Bone marrow (tissue), 2 donors: ENCODE data around the gene ADAM23.

Experiments
- DNase-seq, 2 donors: peaks; one replicate each; lab custom pipeline; 2025; lab: John Stamatoyannopoulos, UW

Gene ADAM23

DNA sequence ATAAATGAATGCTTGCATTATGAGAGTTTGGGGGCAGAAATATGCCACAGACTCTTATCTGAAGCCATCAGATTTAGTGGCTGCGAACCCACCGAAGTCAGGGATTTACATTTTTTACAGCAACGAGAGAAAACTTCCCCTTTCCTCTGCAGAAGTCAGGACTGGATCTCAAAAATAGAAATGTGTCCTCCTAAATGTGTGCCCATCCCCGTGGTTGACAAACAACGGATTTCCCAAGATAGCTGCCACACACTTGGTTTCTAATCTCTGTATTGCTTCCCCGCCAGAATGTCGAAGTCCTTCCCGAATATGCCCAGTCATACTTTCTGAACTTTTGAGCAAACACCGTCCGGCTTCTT, 879 bp upstream of the ADAM23 start:
- DNase-seq = no peak

DNA sequence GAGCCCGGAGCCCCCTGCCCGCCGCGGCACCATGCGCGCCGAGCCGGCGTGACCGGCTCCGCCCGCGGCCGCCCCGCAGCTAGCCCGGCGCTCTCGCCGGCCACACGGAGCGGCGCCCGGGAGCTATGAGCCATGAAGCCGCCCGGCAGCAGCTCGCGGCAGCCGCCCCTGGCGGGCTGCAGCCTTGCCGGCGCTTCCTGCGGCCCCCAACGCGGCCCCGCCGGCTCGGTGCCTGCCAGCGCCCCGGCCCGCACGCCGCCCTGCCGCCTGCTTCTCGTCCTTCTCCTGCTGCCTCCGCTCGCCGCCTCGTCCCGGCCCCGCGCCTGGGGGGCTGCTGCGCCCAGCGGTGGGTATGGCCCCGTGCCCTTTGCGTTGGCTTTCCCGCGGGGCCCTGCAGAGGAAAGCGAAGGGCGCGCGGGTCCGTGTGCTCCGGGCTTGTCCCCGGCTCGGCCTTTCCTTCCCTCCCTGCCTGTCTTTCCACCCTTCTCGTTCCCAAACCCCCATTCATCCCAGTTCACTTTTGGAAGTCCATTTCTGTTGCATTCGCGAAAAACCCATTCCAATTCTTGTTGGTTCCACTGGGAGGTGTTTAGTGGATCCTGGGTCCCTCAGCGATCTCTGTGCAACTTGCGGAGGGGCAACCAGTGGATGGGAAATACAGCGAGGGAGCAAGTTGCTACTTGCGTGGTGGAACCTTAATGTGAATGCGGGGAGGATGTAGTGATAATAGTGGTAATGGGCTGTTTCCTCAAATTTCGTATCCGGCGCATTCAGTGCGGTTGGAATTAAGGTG, 599 bp downstream of the ADAM23 start:
- no peak for DNase-seq

DNA sequence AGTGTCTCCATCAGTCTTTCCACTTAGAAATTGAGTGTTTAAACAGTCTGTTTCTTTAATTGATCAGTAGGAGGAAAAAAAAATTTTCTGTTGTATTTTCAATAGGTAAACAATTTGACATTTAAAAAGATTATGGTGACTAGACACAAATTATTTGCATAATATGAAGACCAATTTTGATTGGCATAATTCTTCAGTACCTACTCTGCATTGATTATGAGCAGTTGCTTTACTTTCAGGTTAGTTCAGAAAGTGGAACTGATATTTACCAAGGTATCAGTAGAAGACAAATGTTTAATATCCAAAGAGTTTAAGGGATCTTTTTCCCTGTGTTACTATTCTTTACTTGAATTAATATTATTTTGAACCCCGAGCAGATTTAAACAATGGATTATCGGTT, 2.6 kb downstream of the ADAM23 start:
- DNase-seq = no peak

DNA sequence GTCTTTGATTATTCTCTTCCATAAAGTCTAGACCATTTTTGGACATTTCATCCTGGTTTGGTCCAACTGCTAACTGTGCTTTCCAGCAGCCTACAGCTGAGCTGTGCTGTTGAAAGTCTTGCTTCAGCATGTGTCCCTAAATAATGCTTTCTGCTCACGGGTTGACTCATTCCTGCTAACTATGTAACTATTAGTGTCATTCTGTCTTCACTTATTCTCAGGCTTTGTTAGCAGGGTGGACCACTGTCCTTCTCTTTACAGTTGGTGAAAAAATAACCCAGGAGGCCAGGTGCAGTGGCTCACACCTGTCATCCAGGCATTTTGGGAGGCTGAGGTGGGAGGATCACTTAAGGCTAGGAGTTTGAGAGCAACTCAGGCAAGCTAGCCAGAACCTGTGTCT, 8.9 kb downstream of the ADAM23 start:
- DNase-seq = no peak

DNA sequence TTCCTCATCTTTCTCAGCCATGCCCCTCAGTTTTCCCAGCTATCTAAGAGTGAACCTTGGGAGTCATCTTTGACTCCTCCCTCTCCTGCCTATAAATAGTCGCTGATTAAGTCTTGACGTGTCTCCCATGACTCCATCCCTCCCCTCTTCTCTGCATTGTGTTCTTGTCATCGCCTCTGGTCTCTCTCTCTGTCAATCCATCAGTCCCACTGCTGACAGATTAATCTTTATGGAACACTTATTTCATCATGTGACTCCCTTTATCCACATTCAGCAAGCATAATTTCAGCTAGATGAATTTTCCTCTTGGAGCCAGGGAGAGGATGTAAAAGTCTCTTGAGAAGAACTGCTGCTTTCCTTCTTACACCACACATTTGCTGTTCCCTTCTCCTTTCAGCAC, 9.4 kb downstream of the ADAM23 start:
- no peak for DNase-seq

DNA sequence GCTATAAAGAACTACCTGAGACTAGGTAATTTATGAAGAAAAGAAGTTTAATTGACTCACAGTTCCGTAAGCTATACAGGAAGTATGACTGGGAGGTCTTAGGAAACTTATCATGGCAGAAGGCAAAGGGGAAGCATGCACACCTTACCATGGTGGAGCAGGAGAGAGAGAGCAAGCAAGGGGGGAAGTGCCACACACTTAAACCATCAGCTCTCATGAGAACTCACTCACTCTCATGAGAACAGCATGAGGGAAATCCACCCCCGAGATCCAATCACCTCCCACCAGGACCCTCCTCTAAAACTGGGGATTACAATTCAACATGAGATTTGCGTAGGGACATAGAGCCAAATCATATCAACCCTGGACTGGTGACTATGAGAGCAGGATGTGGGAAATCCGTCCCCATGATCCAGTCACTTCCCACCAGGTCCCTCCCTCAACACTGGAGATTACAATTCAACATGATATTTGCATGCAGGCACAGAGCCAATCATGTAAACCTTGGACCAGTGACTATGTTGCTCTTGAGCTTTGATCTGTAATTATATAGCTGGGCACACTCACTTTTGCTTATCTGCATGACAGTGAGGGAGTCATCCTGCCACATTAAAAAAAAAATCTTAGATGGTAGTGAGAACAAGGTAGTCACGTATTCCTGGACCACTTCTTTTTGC, 12.9 kb downstream of the ADAM23 start:
- no peak for DNase-seq

DNA sequence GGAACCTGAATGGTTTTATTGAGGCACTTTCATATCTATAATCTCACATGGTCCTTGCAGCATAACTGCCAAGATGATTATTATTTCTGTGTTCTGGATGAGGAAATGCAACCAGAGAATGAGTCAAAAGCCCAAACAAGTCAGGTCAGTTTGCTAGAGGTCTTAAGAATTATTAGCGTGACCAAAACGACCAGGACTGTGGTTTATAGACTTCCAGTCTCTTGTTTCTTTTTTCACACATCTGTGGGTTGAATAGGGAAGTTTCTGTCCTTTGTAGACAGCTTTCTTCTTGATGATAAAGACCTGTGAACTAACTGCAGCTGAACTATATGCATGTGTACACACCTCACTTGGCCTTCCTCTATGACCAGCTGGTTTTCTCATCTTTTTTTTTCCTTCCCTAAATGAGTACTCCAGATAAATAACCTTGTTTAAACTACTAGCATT, 13.9 kb downstream of the ADAM23 start:
- no peak for DNase-seq

DNA sequence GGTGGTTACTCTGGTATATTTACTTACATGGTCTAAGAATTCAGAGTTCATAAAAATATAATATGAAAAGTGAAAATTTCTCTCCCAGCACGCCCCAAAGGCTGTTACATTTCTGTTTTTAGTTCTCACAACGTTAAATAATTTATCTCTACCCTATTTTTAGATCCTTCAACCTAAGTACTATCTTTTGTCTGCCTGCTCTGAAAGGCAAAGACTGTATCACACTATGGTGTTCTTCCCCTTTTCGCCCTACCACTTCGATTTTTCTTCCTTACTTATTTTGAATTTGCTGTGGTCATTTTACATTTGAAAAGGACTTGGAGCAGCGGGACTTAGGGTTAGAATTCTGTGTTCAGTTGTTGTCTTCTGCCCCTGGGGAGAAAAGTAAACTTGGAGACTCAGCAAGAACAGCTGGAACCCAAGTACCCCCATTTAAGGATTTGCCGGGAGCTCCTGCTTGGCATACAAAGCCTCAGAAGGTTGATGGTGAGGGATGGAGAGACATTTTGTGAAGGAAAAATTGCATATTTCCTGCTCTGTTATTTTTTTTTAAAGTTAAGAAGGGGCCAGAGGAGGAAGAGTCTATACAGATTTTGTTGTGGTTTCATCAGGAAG, 19.0 kb downstream of the ADAM23 start:
- DNase-seq = no peak

DNA sequence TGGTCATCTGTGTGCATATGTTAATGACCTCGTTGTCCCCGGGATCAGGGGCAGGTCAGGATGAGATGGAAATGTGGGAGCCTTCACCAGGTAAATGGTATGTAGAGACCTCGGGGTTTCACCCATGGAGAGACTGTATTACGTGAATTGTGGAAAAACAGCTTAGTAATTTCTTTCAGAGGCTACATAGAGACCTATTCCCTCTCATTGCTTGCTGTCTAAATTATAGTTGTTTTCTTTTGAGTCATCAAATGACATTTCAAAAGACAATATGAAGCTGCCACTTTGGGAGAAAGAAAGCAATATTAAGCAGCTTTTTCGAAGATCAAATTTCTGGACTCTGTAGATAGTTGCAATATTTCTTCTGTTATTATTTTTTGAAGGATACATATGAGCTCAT, 20.4 kb downstream of the ADAM23 start:
- DNase-seq = no peak

DNA sequence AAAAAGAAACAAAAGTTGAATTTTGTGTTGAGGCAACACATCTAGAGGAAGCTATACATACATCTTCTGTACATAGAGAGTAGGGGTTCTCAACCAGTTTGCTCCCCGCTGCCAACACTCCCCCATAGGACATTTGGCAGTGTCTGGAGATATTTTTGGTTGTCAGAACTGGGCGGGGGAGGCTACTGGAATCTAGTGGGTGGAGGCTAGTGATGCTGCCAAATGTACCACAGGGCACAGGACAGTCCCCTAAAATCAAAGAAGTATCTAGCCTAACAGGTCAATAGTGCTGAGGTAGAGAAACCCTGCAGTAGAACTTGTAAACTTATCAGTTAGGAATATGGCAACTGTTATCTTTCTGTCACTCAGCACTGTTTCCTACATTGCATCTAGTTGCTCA, 21.3 kb downstream of the ADAM23 start:
- DNase-seq = no peak

DNA sequence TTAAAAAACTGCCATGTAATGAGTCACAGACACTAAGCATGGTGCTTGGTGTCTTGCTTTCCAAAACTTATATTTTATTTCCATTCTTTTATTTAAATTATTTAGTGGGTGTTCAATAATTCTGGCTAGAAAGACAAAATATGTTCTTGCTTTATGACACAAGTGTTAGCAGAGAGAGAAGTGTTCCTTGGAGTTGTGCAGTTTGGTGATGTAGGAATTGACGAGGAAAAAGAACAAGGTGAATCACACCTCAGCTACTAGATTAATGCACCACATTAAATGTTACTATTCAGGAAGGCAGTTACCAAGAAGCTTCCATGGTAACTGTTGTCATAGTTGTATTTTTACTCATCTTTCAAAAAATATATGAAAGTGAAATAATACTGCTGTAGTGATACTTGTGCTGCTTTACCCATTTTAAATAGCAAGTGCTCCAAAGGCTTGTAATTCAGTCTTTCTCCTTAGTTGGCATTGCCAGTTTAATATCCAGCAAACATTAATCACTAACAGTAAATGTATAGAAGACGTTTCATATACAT, 28.3 kb downstream of the ADAM23 start:
- no peak for DNase-seq

DNA sequence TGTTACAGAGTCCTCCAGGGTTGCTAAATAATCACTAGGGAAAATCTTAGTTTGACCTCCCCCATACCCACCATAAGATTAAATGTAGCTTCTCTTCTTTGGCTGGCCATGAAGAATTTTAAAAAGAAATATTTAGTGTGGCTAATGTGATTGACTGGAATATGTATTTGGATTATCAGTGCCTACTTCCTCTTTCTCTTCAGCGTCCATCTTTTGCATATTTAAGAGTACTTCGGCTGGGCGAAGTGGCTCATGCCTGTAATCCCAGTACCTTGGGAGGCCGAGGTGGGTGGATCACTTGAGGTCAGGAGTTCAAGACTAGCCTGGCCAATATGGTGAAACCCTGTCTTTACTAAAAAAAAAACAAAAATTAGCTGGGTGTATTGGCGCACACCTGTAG, 28.8 kb downstream of the ADAM23 start:
- DNase-seq = no peak

DNA sequence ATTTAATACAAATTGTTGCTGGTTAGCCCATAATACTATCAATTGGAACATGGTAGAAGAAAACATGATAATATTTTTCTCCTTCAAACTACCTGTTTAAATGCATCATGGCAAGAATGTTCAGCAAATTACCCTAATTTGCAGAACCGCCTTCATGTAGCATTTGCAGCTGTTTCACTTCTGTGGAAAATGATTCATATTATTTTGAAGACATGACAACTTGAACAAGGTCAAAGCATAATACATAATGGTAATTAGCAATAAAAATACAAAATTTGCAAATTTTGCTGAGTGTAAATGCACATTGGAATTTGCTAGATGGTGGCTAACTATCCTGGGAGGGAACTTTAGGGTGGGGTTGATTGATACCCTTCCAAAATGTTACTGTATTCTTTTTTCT, 30.8 kb downstream of the ADAM23 start:
- no peak for DNase-seq

DNA sequence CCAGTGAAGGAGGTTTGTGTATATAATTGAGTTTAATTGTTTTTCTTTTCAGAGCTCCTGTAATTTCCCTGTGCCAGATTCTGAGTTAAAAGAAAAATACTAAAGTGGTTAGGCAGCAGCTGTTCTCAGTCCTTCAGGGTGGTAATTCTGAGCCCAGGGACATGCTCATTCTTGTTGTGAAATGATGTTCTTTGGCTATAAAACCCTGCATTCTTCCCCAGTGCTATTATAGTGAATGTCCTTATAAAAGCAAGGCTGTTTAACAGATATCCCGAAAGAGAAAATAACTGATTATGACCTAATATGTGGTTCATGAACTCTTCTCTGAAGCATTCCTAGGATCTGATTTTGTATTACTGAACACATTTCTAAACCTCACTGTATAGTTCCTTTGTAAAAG, 34.0 kb downstream of the ADAM23 start:
- no peak for DNase-seq

DNA sequence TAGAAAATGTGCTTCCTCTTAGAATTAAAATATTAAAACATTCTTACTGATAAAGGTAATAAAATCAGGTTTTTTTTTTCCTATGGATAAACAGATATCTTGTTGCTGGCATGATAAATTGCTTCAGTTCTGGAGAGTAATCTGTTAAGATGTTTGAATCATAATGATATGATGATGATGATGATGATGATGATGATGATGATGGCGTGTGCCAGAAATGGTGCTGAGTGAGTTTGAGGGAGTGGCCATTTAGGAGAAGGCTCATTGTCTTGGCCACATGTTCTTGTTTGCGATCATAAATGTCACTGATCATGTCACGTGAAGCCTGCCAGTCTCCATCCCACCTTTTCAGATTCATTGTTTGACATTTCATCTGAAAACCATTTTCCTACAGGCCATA, 35.0 kb downstream of the ADAM23 start:
- no peak for DNase-seq

DNA sequence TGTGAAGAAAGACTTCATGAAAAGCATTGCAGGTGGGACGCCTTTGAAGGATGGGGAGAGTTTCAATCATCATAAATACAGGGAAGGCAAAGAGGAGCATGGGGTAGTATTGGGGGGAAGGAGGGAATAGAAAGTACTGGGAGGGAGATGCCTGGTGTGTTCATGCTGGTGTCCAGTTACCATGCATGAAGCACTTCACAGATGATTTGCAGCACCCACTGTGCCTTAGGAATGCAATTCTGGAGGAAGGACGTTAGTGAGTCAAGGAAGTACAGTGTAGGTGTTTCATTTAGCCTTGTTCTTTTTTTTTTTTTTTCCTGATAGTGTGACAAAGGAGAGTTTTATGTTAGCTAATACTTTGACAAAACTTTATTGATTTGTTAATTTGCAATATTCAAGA, 36.8 kb downstream of the ADAM23 start:
- no peak for DNase-seq

DNA sequence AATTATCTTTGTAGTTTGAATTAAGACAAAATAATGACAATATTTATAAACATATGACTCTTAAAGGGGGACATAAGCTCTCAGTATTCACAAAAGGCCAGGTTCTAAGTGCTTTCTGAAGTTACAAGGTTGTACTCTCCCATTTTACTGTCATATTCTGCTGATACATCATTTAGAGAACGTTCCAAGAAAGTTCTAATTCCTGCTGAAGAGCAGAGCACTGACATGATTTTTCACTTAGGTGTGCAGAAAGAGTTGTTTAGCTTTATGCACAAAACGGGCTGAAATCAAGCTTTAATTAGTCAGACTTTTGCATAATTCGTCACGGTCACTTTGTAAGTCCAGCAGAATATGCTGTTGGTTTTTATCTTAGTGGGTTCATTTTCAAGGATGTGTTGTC, 37.3 kb downstream of the ADAM23 start:
- no peak for DNase-seq

DNA sequence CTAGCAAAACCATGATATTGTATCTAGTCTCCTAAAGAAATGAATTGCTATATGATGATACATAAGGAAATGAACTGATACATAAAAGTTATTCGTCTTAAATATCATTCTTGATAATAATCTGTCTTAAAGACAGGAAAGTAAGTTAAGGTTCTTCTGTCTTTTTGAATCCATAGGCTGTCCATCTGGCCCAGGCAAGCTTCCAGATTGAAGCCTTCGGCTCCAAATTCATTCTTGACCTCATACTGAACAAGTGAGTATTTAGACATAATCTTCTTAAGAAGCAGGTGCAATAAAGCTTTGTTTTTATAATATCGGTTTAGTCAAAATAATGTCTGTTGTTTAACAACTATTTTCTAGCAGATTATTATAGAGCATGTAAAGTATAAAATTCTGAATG, 37.7 kb downstream of the ADAM23 start:
- no peak for DNase-seq

DNA sequence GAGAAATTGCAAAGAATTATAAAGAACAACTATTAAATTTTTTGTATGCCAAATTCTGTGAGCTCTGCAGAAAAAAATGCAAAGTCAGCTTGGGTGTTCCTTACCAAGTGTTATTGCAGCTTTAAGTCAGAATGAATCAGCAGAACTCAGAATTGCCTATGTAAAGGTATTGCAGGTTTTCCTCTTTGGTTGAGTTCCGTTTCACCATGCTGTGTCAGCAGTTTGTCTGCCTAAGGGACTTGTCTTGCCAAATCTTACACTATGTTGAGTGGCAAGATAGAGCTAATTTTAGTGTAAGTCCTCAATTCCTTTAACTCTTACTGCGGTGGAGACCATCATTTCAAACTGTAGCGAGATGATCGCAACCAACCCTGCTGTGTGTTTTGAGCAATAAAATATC, 38.8 kb downstream of the ADAM23 start:
- no peak for DNase-seq

DNA sequence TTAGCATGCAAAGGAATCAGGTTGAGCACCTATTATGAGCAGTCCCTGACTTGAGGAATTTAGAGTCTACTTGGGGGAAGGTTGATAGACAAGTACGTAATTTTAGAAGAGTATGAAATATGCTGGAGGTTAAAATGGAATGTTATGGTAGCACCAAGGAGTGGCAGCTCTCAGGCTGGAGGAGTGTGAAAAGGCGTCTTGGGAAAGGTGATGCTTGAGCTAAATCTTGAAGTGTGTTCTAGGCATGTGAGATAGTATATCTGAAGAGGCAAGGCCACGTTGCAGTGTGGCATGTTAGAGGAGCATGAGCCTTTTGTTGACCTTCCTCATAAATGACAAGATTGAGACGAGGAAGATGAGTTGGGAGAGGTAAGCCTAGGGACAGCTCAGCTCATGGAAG, 39.3 kb downstream of the ADAM23 start:
- no peak for DNase-seq

DNA sequence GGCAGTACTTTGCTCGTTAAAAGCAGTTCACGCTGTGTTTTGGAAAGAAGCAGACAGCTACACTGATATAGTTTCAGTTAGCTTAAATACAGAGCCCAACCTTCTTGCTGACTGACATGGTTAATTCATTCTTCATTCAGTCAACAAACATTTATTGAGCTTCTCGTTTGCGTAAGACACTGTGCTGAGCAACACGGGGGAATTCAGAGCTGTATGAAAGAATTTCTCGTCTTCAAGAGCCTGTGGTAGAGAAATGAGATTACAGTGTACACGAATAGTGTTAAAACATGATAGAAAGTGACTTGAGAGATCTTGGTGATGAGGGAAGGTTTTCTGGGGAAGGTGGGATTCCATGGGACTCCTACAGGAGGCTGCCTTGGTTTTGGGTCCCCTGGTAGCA, 44.7 kb downstream of the ADAM23 start:
- no peak for DNase-seq

DNA sequence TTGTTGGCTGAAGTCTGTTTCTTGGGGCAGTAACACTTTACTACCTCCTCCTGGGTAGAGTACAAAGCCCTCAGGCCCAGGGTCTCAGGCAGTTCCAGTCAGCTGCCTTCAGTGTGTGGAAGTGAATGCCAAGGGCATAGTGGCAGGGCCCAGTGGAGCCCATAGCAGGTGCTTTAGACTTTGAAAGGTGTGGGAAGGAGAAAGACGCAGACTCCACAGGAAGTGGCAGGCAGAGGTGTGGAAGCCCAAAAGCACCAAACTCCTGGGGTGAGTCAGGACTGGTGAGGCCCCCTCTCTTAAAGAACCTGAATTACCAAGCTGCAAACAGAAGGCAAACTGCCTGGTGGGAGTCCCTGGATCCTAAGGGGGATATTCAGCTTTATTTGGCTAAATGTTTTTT, 45.3 kb downstream of the ADAM23 start:
- no peak for DNase-seq

DNA sequence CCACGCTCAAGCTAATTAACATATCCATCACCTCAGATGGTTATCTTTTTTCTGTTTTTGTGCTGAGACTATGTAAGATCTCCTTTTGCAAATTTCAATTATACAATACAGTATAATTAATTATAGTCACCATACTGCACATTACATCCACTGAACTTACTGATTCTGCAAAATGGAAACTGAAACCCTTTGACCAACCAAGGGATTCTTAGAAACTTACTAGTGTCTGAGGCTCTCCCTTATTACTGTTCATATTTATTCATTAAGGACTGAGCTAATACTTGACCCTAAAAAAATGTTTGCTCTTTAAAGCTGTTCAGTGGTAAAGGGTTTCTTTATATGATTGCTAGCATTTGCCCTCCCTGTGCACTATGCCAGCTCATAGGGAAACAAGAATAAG, 50.7 kb downstream of the ADAM23 start:
- no peak for DNase-seq
